ENCODE measurements around the gene DOCK9. TPM values are rescaled to one million over a fixed set of nuclear protein-coding genes. Genes with fewer than 3 reads are reported as not detected.

The DOCK9 gene
- 10 to 100 TPM; 21.2 to 57.2 (median 36.4) TPM for polyA plus RNA-seq

GRCh38 chr13:98977568-98978265 lies at the start of gene DOCK9:
Gene DOCK9 (minus strand): TSS chr13:98978064. CDS start chr13:98977909, 155 bp downstream.
- no peak within 1 kb of the TSS for H3K27ac ChIP-seq (ENCODE audit: low read depth, low read length)
- 11 to 36% (median 28%) methylated on average over 16 of the region's 16 CpGs for WGBS, 3 donors

GRCh38 chr13:99027260-99027659 lies 49.4 kb upstream of the DOCK9 start:
- no peak overlapping the region for H3K27ac ChIP-seq (ENCODE audit: low read depth, low read length)
- WGBS, 3 donors: 90 to 96% (median 93%) methylated on average over 7 of the region's 7 CpGs

- H3K27ac ChIP-seq (ENCODE audit: low read depth, low read length): no peak overlapping the region
- WGBS, 3 donors: 50 to 66% (median 56%) methylated on average over 4 of the region's 4 CpGs
These were observed 45.1 kb upstream of the DOCK9 start for GRCh38 chr13:99022941-99023340.

GRCh38 chr13:99018418-99019180 lies 40.7 kb upstream of the DOCK9 start:
- H3K27ac ChIP-seq (ENCODE audit: low read depth, low read length): no peak overlapping the region
- WGBS, 3 donors: 95% methylated on average over 3 of the region's 3 CpGs

GRCh38 chr13:99015606-99016490 lies 38.0 kb upstream of the DOCK9 start:
- H3K27ac ChIP-seq (ENCODE audit: low read depth, low read length): no peak overlapping the region
- 67 to 75% (median 71%) methylated on average over 15 of the region's 15 CpGs for WGBS, 3 donors

GRCh38 chr13:99014522-99014921 lies 36.7 kb upstream of the DOCK9 start:
- no peak overlapping the region for H3K27ac ChIP-seq (ENCODE audit: low read depth, low read length)
- 78 to 86% (median 84%) methylated on average over 4 of the region's 4 CpGs for WGBS, 3 donors

GRCh38 chr13:99013951-99014350 lies 36.1 kb upstream of the DOCK9 start:
- no peak overlapping the region for H3K27ac ChIP-seq (ENCODE audit: low read depth, low read length)
- WGBS, 3 donors: 91 to 93% (median 92%) methylated on average over 6 of the region's 6 CpGs

GRCh38 chr13:99012539-99012938 lies 34.7 kb upstream of the DOCK9 start:
- WGBS, 3 donors: 85 to 96% (median 93%) methylated on average over 1 of the region's 1 CpG
- H3K27ac ChIP-seq (ENCODE audit: low read depth, low read length): no peak overlapping the region

GRCh38 chr13:99009987-99010551 lies 32.2 kb upstream of the DOCK9 start:
- 85 to 92% (median 90%) methylated on average over 4 of the region's 4 CpGs for WGBS, 3 donors

GRCh38 chr13:99008577-99008976 lies 30.7 kb upstream of the DOCK9 start:
- H3K27ac ChIP-seq (ENCODE audit: low read depth, low read length): no peak overlapping the region
- WGBS, 3 donors: 73 to 93% (median 77%) methylated on average over 3 of the region's 3 CpGs

More at GRCh38 chr13:99009987-99010551, 32.2 kb upstream of the DOCK9 start:
- H3K27ac ChIP-seq (ENCODE audit: low read depth, low read length): no peak overlapping the region

GRCh38 chr13:99007414-99007986 lies 29.6 kb upstream of the DOCK9 start:
- no peak overlapping the region for H3K27ac ChIP-seq (ENCODE audit: low read depth, low read length)
- WGBS, 3 donors: 47 to 73% (median 64%) methylated on average over 1 of the region's 1 CpG

GRCh38 chr13:99005609-99006008 lies 27.7 kb upstream of the DOCK9 start:
- H3K27ac ChIP-seq (ENCODE audit: low read depth, low read length): no peak overlapping the region

- H3K27ac ChIP-seq (ENCODE audit: low read depth, low read length): no peak overlapping the region
- 62 to 67% (median 63%) methylated on average over 3 of the region's 3 CpGs for WGBS, 3 donors
These were observed 27.1 kb upstream of the DOCK9 start for GRCh38 chr13:99004978-99005377.

- WGBS, 3 donors: 69 to 78% (median 73%) methylated on average over 3 of the region's 3 CpGs
- H3K27ac ChIP-seq (ENCODE audit: low read depth, low read length): no peak overlapping the region
These were observed 26.1 kb upstream of the DOCK9 start for GRCh38 chr13:99003851-99004471.

GRCh38 chr13:99003186-99003585 lies 25.3 kb upstream of the DOCK9 start:
- 86 to 91% (median 89%) methylated on average over 4 of the region's 4 CpGs for WGBS, 3 donors
- H3K27ac ChIP-seq (ENCODE audit: low read depth, low read length): no peak overlapping the region

- H3K27ac ChIP-seq (ENCODE audit: low read depth, low read length): no peak overlapping the region
- 76 to 90% (median 81%) methylated on average over 5 of the region's 5 CpGs for WGBS, 3 donors
These were observed 24.4 kb upstream of the DOCK9 start for GRCh38 chr13:99002172-99002710.

- WGBS, 3 donors: 82 to 95% (median 86%) methylated on average over 2 of the region's 2 CpGs
- H3K27ac ChIP-seq (ENCODE audit: low read depth, low read length): no peak overlapping the region
These were observed 22.3 kb upstream of the DOCK9 start for GRCh38 chr13:99000137-99000536.

GRCh38 chr13:98999639-98999952 lies 21.7 kb upstream of the DOCK9 start:
- H3K27ac ChIP-seq (ENCODE audit: low read depth, low read length): no peak overlapping the region
- 36 to 47% (median 40%) methylated on average over 2 of the region's 2 CpGs for WGBS, 3 donors
